ENCODE results near the gene USP17L11.
"Not testable (repeated sequence)": the region's sequence is repeated elsewhere in the genome, so short reads cannot be mapped to it uniquely, and the experiment has no call there.

USP17L11 gene, protein sequence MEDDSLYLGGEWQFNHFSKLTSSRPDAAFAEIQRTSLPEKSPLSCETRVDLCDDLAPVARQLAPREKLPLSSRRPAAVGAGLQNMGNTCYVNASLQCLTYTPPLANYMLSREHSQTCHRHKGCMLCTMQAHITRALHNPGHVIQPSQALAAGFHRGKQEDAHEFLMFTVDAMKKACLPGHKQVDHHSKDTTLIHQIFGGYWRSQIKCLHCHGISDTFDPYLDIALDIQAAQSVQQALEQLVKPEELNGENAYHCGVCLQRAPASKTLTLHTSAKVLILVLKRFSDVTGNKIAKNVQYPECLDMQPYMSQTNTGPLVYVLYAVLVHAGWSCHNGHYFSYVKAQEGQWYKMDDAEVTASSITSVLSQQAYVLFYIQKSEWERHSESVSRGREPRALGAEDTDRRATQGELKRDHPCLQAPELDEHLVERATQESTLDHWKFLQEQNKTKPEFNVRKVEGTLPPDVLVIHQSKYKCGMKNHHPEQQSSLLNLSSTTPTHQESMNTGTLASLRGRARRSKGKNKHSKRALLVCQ

DNA sequence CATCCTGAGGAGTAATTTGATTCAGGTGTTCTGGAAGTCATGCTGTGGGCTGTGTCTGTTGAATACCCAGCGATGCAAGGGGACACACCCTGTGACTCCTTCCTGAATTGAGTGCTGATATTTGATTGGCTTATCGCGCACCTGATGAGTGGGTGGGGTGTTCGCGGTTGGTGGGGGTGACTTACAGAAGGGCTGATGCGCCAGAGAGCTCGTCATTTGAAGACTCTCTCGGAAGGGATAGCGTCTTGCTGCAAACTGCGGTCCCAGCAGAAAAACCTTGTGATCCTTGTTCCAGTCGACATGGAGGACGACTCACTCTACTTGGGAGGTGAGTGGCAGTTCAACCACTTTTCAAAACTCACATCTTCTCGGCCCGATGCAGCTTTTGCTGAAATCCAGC lies at the start of gene USP17L11:
TSS of gene USP17L11 (plus strand) at position 301 of the 400 bp plus-strand sequence. CDS start at position 301, 0 bp downstream.
- DNase-seq; in situ Hi-C loops (cut with MboI; ENCODE audit: low pct_unique_long_range_greater_than_20kb, low sequenced_read_pairs): not testable (repeated sequence)

DNA sequence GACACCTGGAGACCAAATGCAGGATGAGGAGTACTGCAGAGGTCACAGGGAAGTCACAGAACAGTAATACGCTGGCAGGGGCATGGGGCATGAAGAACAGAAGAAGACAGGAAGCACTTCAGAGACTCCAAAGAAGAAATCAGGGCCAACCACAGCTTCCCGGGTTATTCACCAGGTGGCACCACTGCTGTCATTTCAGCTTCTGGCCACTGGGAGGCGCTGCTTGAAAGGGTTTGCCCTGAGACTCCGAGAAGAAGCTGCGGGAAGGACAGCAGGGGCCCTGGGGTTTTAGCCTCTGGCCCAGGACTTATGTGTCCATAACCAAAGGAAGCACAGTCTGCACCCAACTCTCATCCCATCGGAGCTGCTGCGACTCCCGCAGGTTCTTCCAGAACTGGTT lies 49.2 kb upstream of the USP17L11 start:
- DNase-seq; in situ Hi-C loops (cut with MboI; ENCODE audit: low pct_unique_long_range_greater_than_20kb, low sequenced_read_pairs): not testable (repeated sequence)

DNA sequence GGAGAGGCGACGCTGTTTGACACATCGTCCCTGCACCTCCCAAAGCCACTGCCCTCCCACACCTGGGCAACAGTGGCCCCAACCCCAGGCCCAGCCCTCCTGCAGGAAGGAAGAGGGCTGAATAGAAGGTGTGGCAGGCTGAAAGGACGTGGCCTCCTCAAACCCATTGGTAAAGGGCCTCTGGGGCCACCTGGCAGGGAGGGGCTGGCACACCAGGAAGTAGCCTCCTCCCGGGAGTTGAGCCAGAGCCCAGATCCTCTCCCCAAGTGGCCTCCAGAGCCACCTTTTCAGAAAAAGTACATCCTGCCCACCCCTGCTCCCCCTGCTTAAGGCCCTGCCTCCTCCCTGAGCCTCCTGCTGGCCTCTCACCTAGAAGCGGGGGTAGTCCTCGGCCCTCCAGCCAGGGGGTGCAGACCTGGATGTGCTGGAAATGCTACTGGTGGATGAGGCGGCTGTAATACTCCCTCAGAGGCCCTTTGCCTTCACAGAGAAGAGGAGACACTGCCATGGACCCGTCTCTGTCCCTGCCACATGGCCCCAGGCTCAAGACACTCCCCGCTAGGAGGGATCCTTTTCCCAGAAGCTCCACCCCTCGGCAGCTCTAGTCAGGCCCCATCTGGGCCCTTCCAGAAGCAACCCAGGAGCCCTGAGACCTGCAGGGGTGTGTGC lies 45.3 kb upstream of the USP17L11 start, which contains the start of gene FAM90A26:
TSS of gene FAM90A26 (plus strand) at position 619 of the 669 bp plus-strand sequence. CDS start 2,764 bp downstream, outside the sequence.
- DNase-seq; in situ Hi-C loops (cut with MboI; ENCODE audit: low pct_unique_long_range_greater_than_20kb, low sequenced_read_pairs): not testable (repeated sequence)

DNA sequence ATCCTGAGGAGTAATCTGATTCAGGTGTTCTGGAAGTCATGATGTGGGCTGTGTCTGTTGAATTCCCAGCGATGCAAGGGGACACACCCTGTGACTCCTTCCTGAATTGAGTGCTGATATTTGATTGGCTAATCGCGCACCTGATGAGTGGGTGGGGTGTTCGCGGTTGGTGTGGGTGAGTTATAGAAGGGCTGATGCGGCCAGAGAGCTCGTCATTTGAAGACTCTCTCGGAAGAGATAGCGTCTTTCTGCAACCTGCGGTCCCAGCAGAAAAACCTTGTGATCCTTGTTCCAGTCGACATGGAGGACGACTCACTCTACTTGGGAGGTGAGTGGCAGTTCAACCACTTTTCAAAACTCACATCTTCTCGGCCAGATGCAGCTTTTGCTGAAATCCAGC lies 4.8 kb upstream of the USP17L11 start, which contains the start of gene USP17L10:
TSS of gene USP17L10 (plus strand) at position 301 of the 400 bp plus-strand sequence. CDS start at position 301, 0 bp downstream.
- DNase-seq; in situ Hi-C loops (cut with MboI; ENCODE audit: low pct_unique_long_range_greater_than_20kb, low sequenced_read_pairs): not testable (repeated sequence)

DNA sequence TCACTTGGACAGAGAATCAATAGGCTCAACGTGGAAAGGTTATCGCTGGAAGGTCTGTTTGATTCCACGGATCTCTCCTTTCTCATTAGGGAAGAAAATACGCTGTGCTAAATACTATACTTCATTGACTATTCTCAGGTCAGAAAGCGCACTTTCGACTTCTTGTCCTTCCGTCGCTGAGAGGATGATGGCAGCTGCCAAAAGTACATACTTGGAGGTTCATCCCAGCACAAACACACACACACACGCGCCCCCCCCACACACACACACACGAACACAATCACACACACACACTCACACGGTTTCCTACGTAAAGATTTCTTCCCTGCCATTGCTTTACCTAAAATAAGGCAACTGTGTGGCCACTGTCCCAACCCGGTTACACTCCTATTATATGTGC lies 504 bp upstream of the USP17L11 start:
- in situ Hi-C loops (cut with MboI; ENCODE audit: low pct_unique_long_range_greater_than_20kb, low sequenced_read_pairs); DNase-seq: not testable (repeated sequence)

DNA sequence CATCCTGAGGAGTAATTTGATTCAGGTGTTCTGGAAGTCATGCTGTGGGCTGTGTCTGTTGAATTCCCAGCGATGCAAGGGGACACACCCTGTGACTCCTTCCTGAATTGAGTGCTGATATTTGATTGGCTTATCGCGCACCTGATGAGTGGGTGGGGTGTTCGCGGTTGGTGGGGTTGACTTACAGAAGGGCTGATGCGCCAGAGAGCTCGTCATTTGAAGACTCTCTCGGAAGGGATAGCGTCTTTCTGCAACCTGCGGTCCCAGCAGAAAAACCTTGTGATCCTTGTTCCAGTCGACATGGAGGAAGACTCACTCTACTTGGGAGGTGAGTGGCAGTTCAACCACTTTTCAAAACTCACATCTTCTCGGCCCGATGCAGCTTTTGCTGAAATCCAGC lies 4.6 kb downstream of the USP17L11 start, which contains the start of gene USP17L12:
TSS of gene USP17L12 (plus strand) at position 301 of the 400 bp plus-strand sequence. CDS start at position 301, 0 bp downstream.
- in situ Hi-C loops (cut with MboI; ENCODE audit: low pct_unique_long_range_greater_than_20kb, low sequenced_read_pairs); DNase-seq: not testable (repeated sequence)

DNA sequence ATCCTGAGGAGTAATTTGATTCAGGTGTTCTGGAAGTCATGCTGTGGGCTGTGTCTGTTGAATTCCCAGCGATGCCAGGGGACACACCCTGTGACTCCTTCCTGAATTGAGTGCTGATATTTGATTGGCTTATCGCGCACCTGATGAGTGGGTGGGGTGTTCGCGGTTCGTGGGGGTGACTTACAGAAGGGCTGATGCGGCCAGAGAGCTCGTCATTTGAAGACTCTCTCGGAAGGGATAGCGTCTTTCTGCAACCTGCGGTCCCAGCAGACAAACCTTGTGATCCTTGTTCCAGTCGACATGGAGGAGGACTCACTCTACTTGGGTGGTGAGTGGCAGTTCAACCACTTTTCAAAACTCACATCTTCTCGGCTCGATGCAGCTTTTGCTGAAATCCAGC lies 9.4 kb downstream of the USP17L11 start, which contains the start of gene USP17L13:
TSS of gene USP17L13 (plus strand) at position 301 of the 400 bp plus-strand sequence. CDS start at position 301, 0 bp downstream.
- in situ Hi-C loops (cut with MboI; ENCODE audit: low pct_unique_long_range_greater_than_20kb, low sequenced_read_pairs); DNase-seq: not testable (repeated sequence)

DNA sequence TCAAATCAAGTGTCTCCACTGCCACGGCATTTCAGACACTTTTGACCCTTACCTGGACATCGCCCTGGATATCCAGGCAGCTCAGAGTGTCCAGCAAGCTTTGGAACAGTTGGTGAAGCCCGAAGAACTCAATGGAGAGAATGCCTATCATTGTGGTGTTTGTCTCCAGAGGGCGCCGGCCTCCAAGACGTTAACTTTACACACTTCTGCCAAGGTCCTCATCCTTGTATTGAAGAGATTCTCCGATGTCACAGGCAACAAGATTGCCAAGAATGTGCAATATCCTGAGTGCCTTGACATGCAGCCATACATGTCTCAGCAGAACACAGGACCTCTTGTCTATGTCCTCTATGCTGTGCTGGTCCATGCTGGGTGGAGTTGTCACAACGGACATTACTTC lies 15.0 kb downstream of the USP17L11 start:
- DNase-seq; in situ Hi-C loops (cut with MboI; ENCODE audit: low pct_unique_long_range_greater_than_20kb, low sequenced_read_pairs): not testable (repeated sequence)

DNA sequence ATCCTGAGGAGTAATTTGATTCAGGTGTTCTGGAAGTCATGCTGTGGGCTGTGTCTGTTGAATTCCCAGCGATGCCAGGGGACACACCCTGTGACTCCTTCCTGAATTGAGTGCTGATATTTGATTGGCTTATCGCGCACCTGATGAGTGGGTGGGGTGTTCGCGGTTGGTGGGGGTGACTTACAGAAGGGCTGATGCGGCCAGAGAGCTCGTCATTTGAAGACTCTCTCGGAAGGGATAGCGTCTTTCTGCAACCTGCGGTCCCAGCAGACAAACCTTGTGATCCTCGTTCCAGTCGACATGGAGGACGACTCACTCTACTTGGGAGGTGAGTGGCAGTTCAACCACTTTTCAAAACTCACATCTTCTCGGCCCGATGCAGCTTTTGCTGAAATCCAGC lies 18.9 kb downstream of the USP17L11 start, which contains the start of gene USP17L15:
TSS of gene USP17L15 (plus strand) at position 301 of the 400 bp plus-strand sequence. CDS start at position 301, 0 bp downstream.
- in situ Hi-C loops (cut with MboI; ENCODE audit: low pct_unique_long_range_greater_than_20kb, low sequenced_read_pairs); DNase-seq: not testable (repeated sequence)

DNA sequence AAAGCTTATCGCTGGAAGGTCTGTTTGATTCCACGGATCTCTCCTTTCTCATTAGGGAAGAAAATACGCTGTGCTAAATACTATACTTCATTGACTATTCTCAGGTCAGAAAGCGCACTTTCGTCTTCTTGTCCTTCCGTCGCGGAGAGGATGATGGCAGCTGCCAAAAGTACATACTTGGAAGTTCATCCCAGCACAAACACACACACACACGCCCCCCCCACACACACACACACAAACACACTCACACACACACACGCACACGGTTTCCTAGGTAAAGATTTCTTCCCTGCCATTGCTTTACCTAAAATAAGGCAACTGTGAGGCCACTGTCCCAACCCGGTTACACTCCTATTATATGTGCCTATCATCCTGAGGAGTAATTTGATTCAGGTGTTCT lies 23.3 kb downstream of the USP17L11 start:
- in situ Hi-C loops (cut with MboI; ENCODE audit: low pct_unique_long_range_greater_than_20kb, low sequenced_read_pairs); DNase-seq: not testable (repeated sequence)

DNA sequence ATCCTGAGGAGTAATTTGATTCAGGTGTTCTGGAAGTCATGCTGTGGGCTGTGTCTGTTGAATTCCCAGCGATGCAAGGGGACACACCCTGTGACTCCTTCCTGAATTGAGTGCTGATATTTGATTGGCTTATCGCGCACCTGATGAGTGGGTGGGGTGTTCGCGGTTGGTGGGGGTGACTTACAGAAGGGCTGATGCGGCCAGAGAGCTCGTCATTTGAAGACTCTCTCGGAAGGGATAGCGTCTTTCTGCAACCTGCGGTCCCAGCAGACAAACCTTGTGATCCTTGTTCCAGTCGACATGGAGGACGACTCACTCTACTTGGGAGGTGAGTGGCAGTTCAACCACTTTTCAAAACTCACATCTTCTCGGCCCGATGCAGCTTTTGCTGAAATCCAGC lies 28.4 kb downstream of the USP17L11 start, which contains the start of gene USP17L17:
TSS of gene USP17L17 (plus strand) at position 301 of the 400 bp plus-strand sequence. CDS start at position 301, 0 bp downstream.
- in situ Hi-C loops (cut with MboI; ENCODE audit: low pct_unique_long_range_greater_than_20kb, low sequenced_read_pairs); DNase-seq: not testable (repeated sequence)

DNA sequence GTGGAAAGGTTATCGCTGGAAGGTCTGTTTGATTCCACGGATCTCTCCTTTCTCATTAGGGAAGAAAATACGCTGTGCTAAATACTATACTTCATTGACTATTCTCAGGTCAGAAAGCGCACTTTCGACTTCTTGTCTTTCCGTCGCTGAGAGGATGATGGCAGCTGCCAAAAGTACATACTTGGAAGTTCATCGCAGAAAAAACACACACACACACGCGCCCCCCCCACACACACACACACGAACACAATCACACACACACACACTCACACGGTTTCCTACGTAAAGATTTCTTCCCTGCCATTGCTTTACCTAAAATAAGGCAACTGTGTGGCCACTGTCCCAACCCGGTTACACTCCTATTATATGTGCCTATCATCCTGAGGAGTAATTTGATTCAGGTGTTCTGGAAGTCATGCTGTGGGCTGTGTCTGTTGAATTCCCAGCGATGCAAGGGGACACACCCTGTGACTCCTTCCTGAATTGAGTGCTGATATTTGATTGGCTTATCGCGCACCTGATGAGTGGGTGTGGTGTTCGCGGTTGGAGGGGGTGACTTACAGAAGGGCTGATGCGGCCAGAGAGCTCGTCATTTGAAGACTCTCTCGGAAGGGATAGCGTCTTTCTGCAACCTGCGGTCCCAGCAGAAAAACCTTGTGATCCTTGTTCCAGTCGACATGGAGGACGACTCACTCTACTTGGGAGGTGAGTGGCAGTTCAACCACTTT lies 32.9 kb downstream of the USP17L11 start, which contains the start of gene USP17L18:
TSS of gene USP17L18 (plus strand) at position 678 of the 728 bp plus-strand sequence. CDS start at position 678, 0 bp downstream.
- DNase-seq; in situ Hi-C loops (cut with MboI; ENCODE audit: low pct_unique_long_range_greater_than_20kb, low sequenced_read_pairs): not testable (repeated sequence)

DNA sequence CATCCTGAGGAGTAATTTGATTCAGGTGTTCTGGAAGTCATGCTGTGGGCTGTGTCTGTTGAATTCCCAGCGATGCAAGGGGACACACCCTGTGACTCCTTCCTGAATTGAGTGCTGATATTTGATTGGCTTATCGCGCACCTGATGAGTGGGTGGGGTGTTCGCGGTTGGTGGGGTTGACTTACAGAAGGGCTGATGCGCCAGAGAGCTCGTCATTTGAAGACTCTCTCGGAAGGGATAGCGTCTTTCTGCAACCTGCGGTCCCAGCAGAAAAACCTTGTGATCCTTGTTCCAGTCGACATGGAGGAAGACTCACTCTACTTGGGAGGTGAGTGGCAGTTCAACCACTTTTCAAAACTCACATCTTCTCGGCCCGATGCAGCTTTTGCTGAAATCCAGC lies 37.9 kb downstream of the USP17L11 start, which contains the start of gene USP17L19:
TSS of gene USP17L19 (plus strand) at position 301 of the 400 bp plus-strand sequence. CDS start at position 301, 0 bp downstream.
- in situ Hi-C loops (cut with MboI; ENCODE audit: low pct_unique_long_range_greater_than_20kb, low sequenced_read_pairs); DNase-seq: not testable (repeated sequence)

DNA sequence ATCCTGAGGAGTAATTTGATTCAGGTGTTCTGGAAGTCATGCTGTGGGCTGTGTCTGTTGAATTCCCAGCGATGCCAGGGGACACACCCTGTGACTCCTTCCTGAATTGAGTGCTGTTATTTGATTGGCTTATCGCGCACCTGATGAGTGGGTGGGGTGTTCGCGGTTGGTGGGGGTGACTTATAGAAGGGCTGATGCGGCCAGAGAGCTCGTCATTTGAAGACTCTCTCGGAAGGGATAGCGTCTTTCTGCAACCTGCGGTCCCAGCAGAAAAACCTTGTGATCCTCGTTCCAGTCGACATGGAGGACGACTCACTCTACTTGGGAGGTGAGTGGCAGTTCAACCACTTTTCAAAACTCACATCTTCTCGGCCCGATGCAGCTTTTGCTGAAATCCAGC lies 42.6 kb downstream of the USP17L11 start, which contains the start of gene USP17L20:
TSS of gene USP17L20 (plus strand) at position 301 of the 400 bp plus-strand sequence. CDS start at position 301, 0 bp downstream.
- in situ Hi-C loops (cut with MboI; ENCODE audit: low pct_unique_long_range_greater_than_20kb, low sequenced_read_pairs), result not testable (repeated sequence)

DNA sequence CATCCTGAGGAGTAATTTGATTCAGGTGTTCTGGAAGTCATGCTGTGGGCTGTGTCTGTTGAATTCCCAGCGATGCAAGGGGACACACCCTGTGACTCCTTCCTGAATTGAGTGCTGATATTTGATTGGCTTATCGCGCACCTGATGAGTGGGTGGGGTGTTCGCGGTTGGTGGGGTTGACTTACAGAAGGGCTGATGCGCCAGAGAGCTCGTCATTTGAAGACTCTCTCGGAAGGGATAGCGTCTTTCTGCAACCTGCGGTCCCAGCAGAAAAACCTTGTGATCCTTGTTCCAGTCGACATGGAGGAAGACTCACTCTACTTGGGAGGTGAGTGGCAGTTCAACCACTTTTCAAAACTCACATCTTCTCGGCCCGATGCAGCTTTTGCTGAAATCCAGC lies 47.4 kb downstream of the USP17L11 start, which contains the start of gene USP17L21:
TSS of gene USP17L21 (plus strand) at position 301 of the 400 bp plus-strand sequence. CDS start at position 301, 0 bp downstream.
- in situ Hi-C loops (cut with MboI; ENCODE audit: low pct_unique_long_range_greater_than_20kb, low sequenced_read_pairs); DNase-seq: not testable (repeated sequence)

More for the DNA sequence above, 42.6 kb downstream of the USP17L11 start, which contains the start of gene USP17L20:
- not testable (repeated sequence) for DNase-seq

Measured in KBM-7 (cell line).